HepG2 (cell line): ENCODE data around the gene CAPS. TPM values are rescaled to one million over a fixed set of nuclear protein-coding genes. Genes with fewer than 3 reads are reported as not detected.

Experiments used
- AHR ChIP-seq: IDR thresholded peaks from 2 replicates; pipeline ENCODE4 v1.6.1; 2018; ENCODE audit warnings: missing genetic modification reagents, missing compliant biosample characterization
- ATF1 ChIP-seq: IDR thresholded peaks from 2 replicates; pipeline ENCODE4 v1.6.1; 2016; ENCODE audit warnings: mild to moderate bottlenecking, control low read depth
- CAMTA2 ChIP-seq: sonication (generic); formaldehyde crosslinking; IDR thresholded peaks from 2 replicates; pipeline ENCODE4 v1.4.0; 2020; ENCODE audit warnings: mild to moderate bottlenecking, missing genetic modification reagents, borderline replicate concordance
- CBX1 ChIP-seq: IDR thresholded peaks from one replicate; pipeline ENCODE4 v1.6.1; 2016; ENCODE audit warnings: antibody characterized with exemption, low read depth
- CBX2 ChIP-seq, 2 experiments: fragments of 200-600 bp in 1 of 2; sonication (generic); formaldehyde crosslinking in 1 of 2; IDR thresholded peaks; 2 replicates each; pipeline versions ENCODE4 v1.7.0 to v1.8.1; 2018 to 2022; ENCODE audit warnings: low read depth in 2 of 2, low read length in 1 of 2, mild to moderate bottlenecking in 1 of 2, missing genetic modification reagents in 1 of 2
- FOXO1 ChIP-seq: sonication (generic); formaldehyde crosslinking; IDR thresholded peaks from 2 replicates; pipeline ENCODE4 v1.4.0; 2020; ENCODE audit warnings: missing genetic modification reagents
- HNF4A ChIP-seq: sonication (generic); formaldehyde crosslinking; IDR thresholded peaks from 2 replicates; pipeline ENCODE4 v1.4.0; 2020; ENCODE audit warnings: missing genetic modification reagents
- ISL2 ChIP-seq: sonication (generic); formaldehyde crosslinking; IDR thresholded peaks from 2 replicates; pipeline ENCODE4 v1.5.0; 2020; ENCODE audit warnings: missing genetic modification reagents
- JUNB ChIP-seq: sonication (generic); formaldehyde crosslinking; IDR thresholded peaks from 2 replicates; pipeline ENCODE4 v1.8.0; 2022; ENCODE audit warnings: missing genetic modification reagents, mild to moderate bottlenecking, borderline replicate concordance
- KDM3A ChIP-seq: IDR thresholded peaks from 2 replicates; pipeline ENCODE4 v1.6.1; 2018; ENCODE audit warnings: low read depth, missing compliant biosample characterization
- MTF1 ChIP-seq: sonication (generic); formaldehyde crosslinking; IDR thresholded peaks from 2 replicates; pipeline ENCODE4 v1.5.0; 2020; ENCODE audit warnings: missing genetic modification reagents
- NFYC ChIP-seq: IDR thresholded peaks from 2 replicates; pipeline ENCODE4 v1.6.1; 2016; ENCODE audit warnings: missing genetic modification reagents, missing compliant biosample characterization
- NR1H2 ChIP-seq: sonication (generic); formaldehyde crosslinking; IDR thresholded peaks from 2 replicates; pipeline ENCODE4 v1.8.1; 2022; ENCODE audit warnings: low read depth, missing genetic modification reagents, borderline replicate concordance
- PCBP2 ChIP-seq: fragments of 200-400 bp; formaldehyde crosslinking; optimal IDR thresholded peaks from 2 replicates; pipeline ENCODE3; 2018; ENCODE audit warnings: low read length, low read depth; ENCODE audit not compliant: poor library complexity, severe bottlenecking
- RELA ChIP-seq: sonication (generic); formaldehyde crosslinking; IDR thresholded peaks from 2 replicates; pipeline ENCODE4 v1.4.0; 2020; ENCODE audit warnings: missing genetic modification reagents
- RFXAP ChIP-seq: sonication (generic); formaldehyde crosslinking; IDR thresholded peaks from 2 replicates; pipeline ENCODE4 v1.4.0; 2020; ENCODE audit warnings: missing genetic modification reagents, borderline replicate concordance
- RORA ChIP-seq: sonication (generic); formaldehyde crosslinking; IDR thresholded peaks from 2 replicates; pipeline ENCODE4 v1.5.0; 2020; ENCODE audit warnings: mild to moderate bottlenecking, missing genetic modification reagents, moderate library complexity
- SIX1 ChIP-seq: sonication (generic); formaldehyde crosslinking; IDR thresholded peaks from 2 replicates; pipeline ENCODE4 v1.4.0; 2020; ENCODE audit warnings: missing genetic modification reagents, borderline replicate concordance
- ZFY ChIP-seq: sonication (generic); formaldehyde crosslinking; IDR thresholded peaks from 2 replicates; pipeline ENCODE4 v1.4.0; 2020; ENCODE audit warnings: missing genetic modification reagents
- ZNF460 ChIP-seq: sonication (generic); formaldehyde crosslinking; IDR thresholded peaks from 2 replicates; pipeline ENCODE4 v1.5.1; 2020; ENCODE audit warnings: missing genetic modification reagents, mild to moderate bottlenecking, borderline replicate concordance
- ZNF644 ChIP-seq: IDR thresholded peaks from 2 replicates; pipeline ENCODE4 v1.6.1; 2016; ENCODE audit warnings: low read depth
- ZNF746 ChIP-seq: sonication (generic); formaldehyde crosslinking; IDR thresholded peaks from 2 replicates; pipeline ENCODE4 v1.8.0; 2022; ENCODE audit warnings: mild to moderate bottlenecking, missing genetic modification reagents
- polyA plus RNA-seq, 8 experiments: library from polyadenylated mRNA; depleted of rRNA in 3 of 8; stranded (reverse) in 7 of 8; unstranded in 1 of 8; fragments of >200 nt; fragmentation: Illumina TruSeq in 4 of 8; extraction: Trizol in 4 of 8; gene quantifications; 2 replicates each; pipeline versions ENCODE4 v1.2.1 to v1.2.3, GENCODE V29; 2011 to 2016; ENCODE audit warnings: low read depth in 4 of 8, missing spikeins in 1 of 8, mixed read lengths in 1 of 8; ENCODE audit not compliant: insufficient read depth in 1 of 8
- total RNA-seq, 5 experiments: library from RNA; depleted of rRNA; stranded (reverse); fragments of >200 nt; fragmentation: Illumina TruSeq; extraction: Trizol; gene quantifications; 2 replicates each; pipeline ENCODE4 v1.2.3, GENCODE V29; 2016; ENCODE audit warnings: low read depth in 1 of 5
- TF ChIP-seq, protein P1 (sequence below): IDR thresholded peaks from 2 replicates; pipeline ENCODE4 v1.6.1; 2016; ENCODE audit warnings: mild to moderate bottlenecking, missing biosample characterization, missing genetic modification reagents
- TF ChIP-seq, protein P2 (sequence below): sonication (generic); formaldehyde crosslinking; IDR thresholded peaks from 2 replicates; pipeline ENCODE4 v1.5.0; 2020; ENCODE audit warnings: mild to moderate bottlenecking, missing genetic modification reagents, borderline replicate concordance
- TF ChIP-seq, protein P3 (sequence below): sonication (generic); formaldehyde crosslinking; conservative IDR thresholded peaks from 2 replicates; pipeline ENCODE4 v1.4.0; 2020; ENCODE audit warnings: missing genetic modification reagents
- TF ChIP-seq, protein P4 (sequence below): sonication (generic); formaldehyde crosslinking; IDR thresholded peaks from 2 replicates; pipeline ENCODE4 v1.5.0; 2020; ENCODE audit warnings: missing genetic modification reagents
- TF ChIP-seq, protein P5 (sequence below): IDR thresholded peaks from 2 replicates; pipeline ENCODE4 v1.6.1; 2016; ENCODE audit warnings: missing compliant biosample characterization, missing genetic modification reagents, borderline replicate concordance

The CAPS gene
- total and polyA plus RNA-seq, 2 of the 13 experiments (the other 11 are each of a cell fraction or from before 2014, with no cell fraction given): 3.1 TPM

DNA sequence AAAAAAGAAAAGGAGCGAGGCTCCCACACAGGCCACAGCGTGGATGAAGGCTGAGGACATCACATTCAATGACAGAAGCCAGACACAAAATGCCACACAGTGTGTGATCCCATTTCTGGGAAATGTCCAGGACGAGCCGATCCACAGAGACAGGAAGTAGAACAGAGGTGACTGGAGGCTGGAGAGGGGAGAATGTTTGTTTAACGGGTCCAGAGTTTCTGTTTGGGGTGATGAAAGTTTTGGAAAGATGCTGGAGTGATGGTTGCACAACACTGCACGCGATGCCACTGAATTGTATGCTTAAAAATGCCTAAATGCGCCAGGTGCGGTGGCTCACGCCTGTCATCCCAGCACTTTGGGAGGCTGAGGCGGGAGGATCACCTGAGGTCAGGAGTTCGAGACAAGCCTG lies 43.1 kb upstream of the CAPS start (continued):
- TF ChIP-seq HNF4A (CRISPR knock-in tag): peak; percentile 98
- TF ChIP-seq, protein P1, sequence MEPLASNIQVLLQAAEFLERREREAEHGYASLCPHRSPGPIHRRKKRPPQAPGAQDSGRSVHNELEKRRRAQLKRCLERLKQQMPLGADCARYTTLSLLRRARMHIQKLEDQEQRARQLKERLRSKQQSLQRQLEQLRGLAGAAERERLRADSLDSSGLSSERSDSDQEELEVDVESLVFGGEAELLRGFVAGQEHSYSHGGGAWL (CRISPR knock-in tag): peak; percentile 48; the same call in 1 of the 2 replicates
- peak; percentile 95 for TF ChIP-seq AHR (CRISPR knock-in tag)
- peak; percentile 98 for TF ChIP-seq ZNF746
- peak; percentile 61 for TF ChIP-seq CBX1
- TF ChIP-seq, protein P2, sequence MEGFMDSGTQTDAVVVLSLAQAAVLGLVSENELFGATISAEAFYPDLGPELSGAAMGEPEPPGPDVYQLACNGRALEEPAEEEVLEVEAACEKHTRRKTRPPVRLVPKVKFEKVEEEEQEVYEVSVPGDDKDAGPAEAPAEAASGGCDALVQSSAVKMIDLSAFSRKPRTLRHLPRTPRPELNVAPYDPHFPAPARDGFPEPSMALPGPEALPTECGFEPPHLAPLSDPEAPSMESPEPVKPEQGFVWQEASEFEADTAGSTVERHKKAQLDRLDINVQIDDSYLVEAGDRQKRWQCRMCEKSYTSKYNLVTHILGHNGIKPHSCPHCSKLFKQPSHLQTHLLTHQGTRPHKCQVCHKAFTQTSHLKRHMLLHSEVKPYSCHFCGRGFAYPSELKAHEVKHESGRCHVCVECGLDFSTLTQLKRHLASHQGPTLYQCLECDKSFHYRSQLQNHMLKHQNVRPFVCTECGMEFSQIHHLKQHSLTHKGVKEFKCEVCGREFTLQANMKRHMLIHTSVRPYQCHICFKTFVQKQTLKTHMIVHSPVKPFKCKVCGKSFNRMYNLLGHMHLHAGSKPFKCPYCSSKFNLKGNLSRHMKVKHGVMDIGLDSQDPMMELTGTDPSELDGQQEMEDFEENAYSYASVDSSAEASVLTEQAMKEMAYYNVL (CRISPR knock-in tag): peak; percentile 83; the same call in 1 of the 2 replicates
- no peak for TF ChIP-seq CBX2 (IDR thresholded peaks at IDR 0.05; ENCODE audit: low read depth, low read length)
- TF ChIP-seq CBX2 (CRISPR knock-in tag; IDR thresholded peaks at IDR 0.05; ENCODE audit: low read depth): no peak
- TF ChIP-seq RFXAP (CRISPR knock-in tag): peak; percentile 72
- peak; percentile 73; the same call in 1 of the 2 replicates for TF ChIP-seq ZNF644
- TF ChIP-seq JUNB (CRISPR knock-in tag): peak; percentile 60; the same call in 1 of the 2 replicates
- no peak for TF ChIP-seq PCBP2
- no peak for TF ChIP-seq NR1H2 (CRISPR knock-in tag)
- peak; percentile 66 for TF ChIP-seq ATF1 (CRISPR knock-in tag)
- no peak for TF ChIP-seq ZFY (CRISPR knock-in tag)
- peak; percentile 94 for TF ChIP-seq FOXO1
- peak; percentile 65; the same call in 1 of the 2 replicates for TF ChIP-seq SIX1
- peak; percentile 99 for TF ChIP-seq ZNF460 (CRISPR knock-in tag)
- 0 out of 2 replicates have a peak, but pooled peaks have one; percentile 31 for TF ChIP-seq RELA (CRISPR knock-in tag)
- no peak for TF ChIP-seq CAMTA2 (CRISPR knock-in tag)
- peak; percentile 25; the same call in 1 of the 2 replicates for TF ChIP-seq NFYC
- TF ChIP-seq, protein P3, sequence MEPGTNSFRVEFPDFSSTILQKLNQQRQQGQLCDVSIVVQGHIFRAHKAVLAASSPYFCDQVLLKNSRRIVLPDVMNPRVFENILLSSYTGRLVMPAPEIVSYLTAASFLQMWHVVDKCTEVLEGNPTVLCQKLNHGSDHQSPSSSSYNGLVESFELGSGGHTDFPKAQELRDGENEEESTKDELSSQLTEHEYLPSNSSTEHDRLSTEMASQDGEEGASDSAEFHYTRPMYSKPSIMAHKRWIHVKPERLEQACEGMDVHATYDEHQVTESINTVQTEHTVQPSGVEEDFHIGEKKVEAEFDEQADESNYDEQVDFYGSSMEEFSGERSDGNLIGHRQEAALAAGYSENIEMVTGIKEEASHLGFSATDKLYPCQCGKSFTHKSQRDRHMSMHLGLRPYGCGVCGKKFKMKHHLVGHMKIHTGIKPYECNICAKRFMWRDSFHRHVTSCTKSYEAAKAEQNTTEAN: peak; percentile 61; the same call in 1 of the 2 replicates
- TF ChIP-seq MTF1 (CRISPR knock-in tag): no peak
- TF ChIP-seq ISL2 (CRISPR knock-in tag): peak; percentile 90
- TF ChIP-seq, protein P4, sequence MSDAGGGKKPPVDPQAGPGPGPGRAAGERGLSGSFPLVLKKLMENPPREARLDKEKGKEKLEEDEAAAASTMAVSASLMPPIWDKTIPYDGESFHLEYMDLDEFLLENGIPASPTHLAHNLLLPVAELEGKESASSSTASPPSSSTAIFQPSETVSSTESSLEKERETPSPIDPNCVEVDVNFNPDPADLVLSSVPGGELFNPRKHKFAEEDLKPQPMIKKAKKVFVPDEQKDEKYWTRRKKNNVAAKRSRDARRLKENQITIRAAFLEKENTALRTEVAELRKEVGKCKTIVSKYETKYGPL (CRISPR knock-in tag): no peak
- TF ChIP-seq KDM3A (CRISPR knock-in tag): peak; percentile 97
- no peak for TF ChIP-seq RORA (CRISPR knock-in tag)
- TF ChIP-seq, protein P5, sequence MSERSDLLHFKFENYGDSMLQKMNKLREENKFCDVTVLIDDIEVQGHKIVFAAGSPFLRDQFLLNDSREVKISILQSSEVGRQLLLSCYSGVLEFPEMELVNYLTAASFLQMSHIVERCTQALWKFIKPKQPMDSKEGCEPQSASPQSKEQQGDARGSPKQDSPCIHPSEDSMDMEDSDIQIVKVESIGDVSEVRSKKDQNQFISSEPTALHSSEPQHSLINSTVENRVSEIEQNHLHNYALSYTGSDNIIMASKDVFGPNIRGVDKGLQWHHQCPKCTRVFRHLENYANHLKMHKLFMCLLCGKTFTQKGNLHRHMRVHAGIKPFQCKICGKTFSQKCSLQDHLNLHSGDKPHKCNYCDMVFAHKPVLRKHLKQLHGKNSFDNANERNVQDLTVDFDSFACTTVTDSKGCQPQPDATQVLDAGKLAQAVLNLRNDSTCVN: peak; percentile 98
